Coronary artery (tissue), 2 donors: ENCODE data around the gene TTYH3.

Experiments
- DNase-seq: peaks from one replicate; pipeline ENCODE4 v3.0.0-alpha.2; 2017; ENCODE audit warnings: low spot score
- H3K27ac ChIP-seq, 2 donors: fragments of 200-600 bp; sonication (generic); one replicate each; pipeline ENCODE4 v1.5.1; 2016 to 2019
- H3K4me3 ChIP-seq: fragments of 200-600 bp; sonication (generic); 2 replicates; pipeline ENCODE4 v1.5.1; 2016; ENCODE audit warnings: mild to moderate bottlenecking, moderate library complexity
- CTCF ChIP-seq: fragments of 200-600 bp; sonication (generic); IDR thresholded peaks from one replicate; pipeline ENCODE4 v1.5.1; 2019; ENCODE audit warnings: antibody characterized with exemption

Gene TTYH3

DNA sequence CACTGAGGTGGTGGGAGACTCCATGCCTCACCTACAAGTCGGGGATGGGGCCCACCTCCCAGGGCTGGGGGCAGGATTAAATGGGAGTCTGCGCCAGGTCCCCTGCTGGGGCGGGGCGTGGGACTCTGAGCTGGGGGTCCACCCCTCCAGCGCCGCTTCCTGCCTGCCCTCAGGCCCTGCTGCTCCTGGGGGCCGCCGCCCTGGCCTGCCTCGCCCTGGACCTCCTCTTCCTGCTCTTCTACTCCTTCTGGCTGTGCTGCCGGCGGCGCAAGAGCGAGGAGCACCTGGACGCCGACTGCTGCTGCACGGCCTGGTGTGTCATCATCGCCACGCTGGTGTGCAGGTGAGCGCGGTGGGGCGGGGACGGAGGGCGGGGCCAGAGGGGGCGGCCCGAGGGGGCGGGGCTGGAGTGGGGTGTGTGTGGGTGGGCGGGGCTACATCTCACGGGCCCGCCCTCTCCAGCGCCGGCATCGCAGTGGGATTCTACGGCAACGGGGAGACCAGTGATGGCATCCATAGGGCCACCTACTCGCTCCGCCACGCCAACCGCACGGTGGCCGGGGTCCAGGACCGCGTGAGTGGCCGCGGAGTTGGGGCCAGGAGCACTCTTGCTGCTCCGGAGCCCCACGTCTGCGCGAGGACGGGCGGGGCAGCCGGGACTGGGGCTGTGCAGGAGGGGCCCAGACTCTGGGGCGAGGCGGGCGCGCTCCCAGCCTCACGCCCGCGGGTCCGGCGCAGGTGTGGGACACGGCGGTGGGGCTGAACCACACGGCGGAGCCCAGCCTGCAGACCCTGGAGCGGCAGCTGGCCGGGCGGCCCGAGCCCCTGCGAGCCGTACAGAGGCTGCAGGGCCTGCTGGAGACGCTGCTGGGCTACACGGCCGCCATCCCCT, 15.1 kb downstream of the TTYH3 start:
- no peak for TF ChIP-seq CTCF
- no peak overlapping the region for H3K27ac ChIP-seq
- DNase-seq: no peak

GRCh38 chr7:2647594-2648172, 15.9 kb downstream of the TTYH3 start:
- TF ChIP-seq CTCF: no peak
- DNase-seq: no peak
- H3K4me3 ChIP-seq: no peak overlapping the region
- H3K27ac ChIP-seq: no peak overlapping the region

More for the DNA sequence above, 15.1 kb downstream of the TTYH3 start:
- no peak overlapping the region for H3K4me3 ChIP-seq

DNA sequence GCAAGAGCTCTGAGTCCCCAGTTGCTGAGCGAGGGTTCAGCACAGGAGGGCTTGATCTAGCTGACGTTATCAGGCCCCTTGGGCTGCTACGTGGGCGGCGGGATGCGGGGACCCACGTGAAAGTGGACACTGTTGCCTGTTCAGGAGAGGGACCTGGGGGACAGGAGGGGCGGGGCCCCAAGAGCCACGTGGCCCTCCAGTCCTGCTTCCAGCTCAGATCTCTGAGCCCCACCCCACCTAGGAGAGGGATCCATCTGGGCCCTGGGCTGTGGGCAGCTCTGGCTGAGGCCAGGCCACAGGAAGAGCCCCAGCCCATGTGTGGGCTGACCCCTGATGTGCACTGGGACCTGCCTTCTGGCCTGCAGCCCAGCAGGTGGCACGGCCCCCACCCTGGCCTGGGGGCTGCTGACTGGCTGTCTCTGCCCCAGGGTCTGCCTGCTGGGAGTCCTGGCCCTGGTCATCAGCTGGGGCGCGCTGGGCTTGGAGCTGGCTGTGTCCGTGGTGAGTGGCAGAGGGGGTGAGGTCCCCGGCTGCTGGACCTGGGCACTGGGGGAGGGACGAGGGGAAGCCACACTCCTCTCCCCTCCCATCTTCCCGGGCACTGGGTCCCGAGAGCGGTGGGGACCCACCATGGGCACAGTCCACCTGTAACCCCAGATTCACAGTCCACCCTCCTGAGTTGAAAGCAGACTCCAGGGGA, 17.5 kb downstream of the TTYH3 start:
- no peak overlapping the region for H3K27ac ChIP-seq
- H3K4me3 ChIP-seq: no peak overlapping the region
- no peak for DNase-seq
- TF ChIP-seq CTCF: no peak

GRCh38 chr7:2649991-2650390, 18.2 kb downstream of the TTYH3 start:
- no peak for DNase-seq
- H3K4me3 ChIP-seq: no peak overlapping the region
- TF ChIP-seq CTCF: no peak
- H3K27ac ChIP-seq: no peak overlapping the region

DNA sequence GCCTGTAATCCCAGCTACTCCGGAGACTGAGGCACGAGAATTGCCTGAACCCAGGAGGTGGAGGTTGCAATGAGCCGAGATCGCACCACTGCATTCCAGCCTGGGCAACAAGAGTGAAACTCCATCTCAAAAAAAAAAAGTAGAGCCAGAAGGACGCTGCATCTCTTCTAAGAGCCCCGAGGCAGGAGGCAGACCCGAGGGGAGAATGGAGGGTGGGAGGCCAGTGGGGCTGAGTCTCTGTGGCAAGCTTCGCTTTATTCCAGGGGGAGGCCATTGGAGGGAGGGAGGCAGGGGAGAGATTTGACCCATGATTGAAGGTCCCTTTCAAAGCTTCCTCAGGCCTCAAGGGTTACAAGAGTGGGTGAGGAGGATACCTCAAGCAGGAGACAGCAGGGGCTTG, 18.7 kb downstream of the TTYH3 start:
- no peak for TF ChIP-seq CTCF
- no peak for DNase-seq
- Histone ChIP-seq H3K27ac (no peak overlapping the region), H3K4me3 (no peak overlapping the region)

DNA sequence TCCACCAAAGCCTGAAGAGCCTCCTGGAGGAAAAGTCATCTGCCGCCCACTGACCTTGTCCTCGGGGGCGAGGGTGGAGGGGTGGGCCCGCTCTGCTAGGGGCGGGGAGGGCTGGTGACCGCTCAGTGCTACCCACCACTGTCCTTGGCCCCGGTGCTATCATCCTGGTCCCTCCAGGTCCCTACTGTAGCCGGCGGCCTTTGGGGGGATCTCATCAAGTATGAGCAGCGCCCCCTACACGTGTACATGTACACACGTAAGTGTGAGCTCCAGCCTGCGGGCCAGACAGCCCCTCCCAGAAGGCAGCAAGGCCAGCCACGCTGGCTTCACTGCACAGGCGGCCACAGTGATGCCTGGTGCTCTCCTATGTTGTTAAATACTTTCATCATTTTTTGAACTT, 19.6 kb downstream of the TTYH3 start:
- no peak for DNase-seq
- TF ChIP-seq CTCF: no peak
- Histone ChIP-seq H3K4me3 (no peak overlapping the region), H3K27ac (no peak overlapping the region)
